Measurements from ENCODE around the gene ZNF853. TPM values are rescaled to one million over a fixed set of nuclear protein-coding genes. Genes with fewer than 3 reads are reported as not detected.

The ZNF853 gene
- 28.8 TPM for total RNA-seq

DNA sequence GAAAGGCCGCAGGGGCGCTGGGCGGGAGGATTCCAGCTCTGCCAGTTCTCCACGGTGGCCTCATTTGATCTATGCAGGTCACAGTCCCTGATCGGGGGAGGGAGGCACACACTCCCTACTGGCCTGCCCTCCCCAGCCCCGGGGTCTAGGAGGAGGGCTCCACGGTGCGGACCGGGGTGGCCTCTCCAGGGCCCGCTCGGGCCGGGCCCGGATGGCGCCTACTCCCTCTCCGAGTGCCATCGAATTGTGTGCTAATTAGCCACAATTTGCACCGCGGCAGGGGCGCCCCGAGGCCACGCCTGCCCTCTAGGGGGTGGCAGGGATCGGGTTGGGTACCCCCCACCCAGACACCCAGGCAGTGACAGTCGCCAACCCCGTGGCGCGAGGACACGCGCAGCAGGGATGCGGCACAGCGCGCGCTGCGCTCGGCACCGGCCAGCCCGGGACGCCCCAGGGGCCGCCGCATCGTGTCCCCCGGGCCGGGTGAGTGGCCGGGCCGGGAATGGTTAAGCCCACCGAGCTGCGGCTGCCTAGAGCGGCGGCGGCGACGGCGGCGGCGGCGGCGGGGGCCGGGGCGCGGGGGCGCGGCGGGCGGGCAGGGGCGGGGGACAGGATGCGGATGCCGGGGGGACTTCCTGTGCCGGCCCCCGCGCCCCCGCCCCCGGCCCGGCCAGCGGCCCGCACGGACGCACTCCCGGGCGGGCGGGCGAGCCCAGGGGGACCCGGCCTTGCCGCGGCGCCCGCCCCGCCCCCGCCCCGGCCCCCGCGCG lies at the start of gene ZNF853:
Gene ZNF853, plus strand, starts transcription at position 658 of the 770 bp plus-strand sequence. CDS start 565 bp downstream, outside the sequence.

GRCh38 chr7:6577369-6578113 lies 37.9 kb upstream of the ZNF853 start, which contains the start of gene ZDHHC4:
Gene ZDHHC4, plus strand, starts transcription at chr7:6577454. Its CDS starts 3,108 bp downstream, at chr7:6580562.

DNA sequence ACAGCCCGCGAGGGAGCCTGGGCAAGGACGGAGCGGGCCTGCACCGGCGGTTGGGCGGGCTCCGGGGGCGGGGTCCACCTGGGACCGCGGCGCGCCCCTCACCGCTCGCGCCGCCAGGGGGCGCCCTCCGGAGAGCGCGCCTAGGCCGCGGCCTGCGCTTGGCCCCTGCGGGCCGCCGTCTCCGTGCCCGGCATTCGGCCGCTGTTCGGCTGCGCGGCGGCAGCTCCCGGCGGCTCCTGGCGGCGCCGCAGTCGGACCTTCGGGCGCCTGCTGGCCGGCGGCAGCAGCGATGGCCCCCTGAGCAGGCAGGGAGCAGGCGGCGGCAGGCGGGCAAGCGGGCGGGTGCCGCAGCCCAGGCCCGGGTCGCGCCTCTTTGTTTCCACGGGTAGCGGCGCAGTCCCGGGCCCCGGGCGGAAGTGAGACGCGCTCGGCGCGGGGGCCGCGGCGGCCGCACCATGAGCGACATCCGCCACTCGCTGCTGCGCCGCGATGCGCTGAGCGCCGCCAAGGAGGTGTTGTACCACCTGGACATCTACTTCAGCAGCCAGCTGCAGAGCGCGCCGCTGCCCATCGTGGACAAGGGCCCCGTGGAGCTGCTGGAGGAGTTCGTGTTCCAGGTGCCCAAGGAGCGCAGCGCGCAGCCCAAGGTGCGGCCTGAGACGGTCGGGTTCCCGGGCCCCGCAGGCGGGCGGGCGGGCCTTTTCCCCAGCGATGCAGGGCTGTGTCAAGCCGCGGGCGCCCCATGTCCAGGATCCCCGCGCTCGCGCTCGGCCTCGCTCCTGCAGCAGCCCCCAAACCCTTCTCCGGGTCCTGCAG lies 25.4 kb upstream of the ZNF853 start, which contains the start of gene INTS15:
Gene INTS15, plus strand, starts transcription at position 193 of the 816 bp plus-strand sequence. Its CDS starts 263 bp downstream, at position 456.

GRCh38 chr7:6636741-6637543 lies 21.5 kb downstream of the ZNF853 start, which contains the start of gene ZNF316:
Gene ZNF316, plus strand, starts transcription at chr7:6637318. Its CDS starts 5,092 bp downstream, at chr7:6642410.

Other genes starting within 250 kb of the ZNF853 start
- 61.8 TPM for gene RAC1, start 241.1 kb upstream of the ZNF853 start, total RNA-seq
- gene DAGLB, start 167.7 kb upstream of the ZNF853 start, total RNA-seq = 22.6 TPM
- gene KDELR2, start 131.5 kb upstream of the ZNF853 start, total RNA-seq = 102 TPM
- 2.1 TPM for gene GRID2IP, start 64.1 kb upstream of the ZNF853 start, total RNA-seq
- gene ZDHHC4, start 38.2 kb upstream of the ZNF853 start, total RNA-seq = 79.1 TPM
- gene INTS15, start 25.6 kb upstream of the ZNF853 start, total RNA-seq = 23.5 TPM
- 17.3 TPM for gene ZNF316, start 21.7 kb downstream of the ZNF853 start, total RNA-seq
- 29.8 TPM for gene ZNF12, start 91.3 kb downstream of the ZNF853 start, total RNA-seq
- 6.0 TPM for gene RSPH10B2, start 138.5 kb downstream of the ZNF853 start, total RNA-seq
- 146 TPM for gene CCZ1B, start 210.7 kb downstream of the ZNF853 start, total RNA-seq

Measured in diencephalon (tissue), 1 donor.